ENCODE data around the gene MOCS1.

DNA sequence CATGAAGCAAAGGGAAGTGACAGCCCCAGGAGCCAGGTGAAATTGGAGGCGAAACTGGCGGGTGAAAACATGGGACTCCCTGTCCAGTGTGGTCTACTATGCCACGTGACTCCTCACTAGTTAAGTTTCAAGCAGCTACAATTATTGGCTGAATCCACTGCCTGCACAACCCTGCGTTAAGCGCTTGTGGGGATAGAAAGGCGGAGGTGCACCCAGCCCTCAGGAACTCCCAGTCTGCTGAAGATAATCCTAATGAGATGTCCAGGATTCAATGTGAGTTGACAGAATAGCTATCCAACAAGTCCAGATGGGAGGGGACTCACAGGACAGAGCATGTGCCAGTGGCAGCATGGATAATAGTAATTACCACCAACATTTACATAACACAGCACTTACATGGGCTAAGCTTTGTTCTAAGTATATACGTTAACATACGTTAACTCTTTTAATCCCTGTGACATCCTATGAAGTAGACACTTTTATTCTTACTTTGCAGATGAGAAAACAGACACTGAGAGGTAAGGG, 1.8 kb downstream of the MOCS1 start:
- TF ChIP-seq, protein P1, sequence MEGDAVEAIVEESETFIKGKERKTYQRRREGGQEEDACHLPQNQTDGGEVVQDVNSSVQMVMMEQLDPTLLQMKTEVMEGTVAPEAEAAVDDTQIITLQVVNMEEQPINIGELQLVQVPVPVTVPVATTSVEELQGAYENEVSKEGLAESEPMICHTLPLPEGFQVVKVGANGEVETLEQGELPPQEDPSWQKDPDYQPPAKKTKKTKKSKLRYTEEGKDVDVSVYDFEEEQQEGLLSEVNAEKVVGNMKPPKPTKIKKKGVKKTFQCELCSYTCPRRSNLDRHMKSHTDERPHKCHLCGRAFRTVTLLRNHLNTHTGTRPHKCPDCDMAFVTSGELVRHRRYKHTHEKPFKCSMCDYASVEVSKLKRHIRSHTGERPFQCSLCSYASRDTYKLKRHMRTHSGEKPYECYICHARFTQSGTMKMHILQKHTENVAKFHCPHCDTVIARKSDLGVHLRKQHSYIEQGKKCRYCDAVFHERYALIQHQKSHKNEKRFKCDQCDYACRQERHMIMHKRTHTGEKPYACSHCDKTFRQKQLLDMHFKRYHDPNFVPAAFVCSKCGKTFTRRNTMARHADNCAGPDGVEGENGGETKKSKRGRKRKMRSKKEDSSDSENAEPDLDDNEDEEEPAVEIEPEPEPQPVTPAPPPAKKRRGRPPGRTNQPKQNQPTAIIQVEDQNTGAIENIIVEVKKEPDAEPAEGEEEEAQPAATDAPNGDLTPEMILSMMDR (IDR thresholded peaks at IDR 0.05) = no peak
- no peak for TF ChIP-seq POLR2A (IDR thresholded peaks at IDR 0.05)
